HepG2 (cell line): ENCODE results near the gene ZCCHC10. TPM values are rescaled to one million over a fixed set of nuclear protein-coding genes. Genes with fewer than 3 reads are reported as not detected.

Experiments used
- ARID4A ChIP-seq: sonication (generic); formaldehyde crosslinking; IDR thresholded peaks from 2 replicates; pipeline ENCODE4 v1.5.0; 2020; ENCODE audit warnings: mild to moderate bottlenecking, missing genetic modification reagents, borderline replicate concordance
- KDM6A ChIP-seq: IDR thresholded peaks from 2 replicates; pipeline ENCODE4 v1.6.1; 2016; ENCODE audit warnings: low read depth
- MXD1 ChIP-seq: sonication (generic); formaldehyde crosslinking; IDR thresholded peaks from 2 replicates; pipeline ENCODE4 v1.4.0; 2020; ENCODE audit warnings: mild to moderate bottlenecking, missing genetic modification reagents
- SALL1 ChIP-seq: sonication (generic); formaldehyde crosslinking; IDR thresholded peaks from 2 replicates; pipeline ENCODE4 v1.8.0; 2022; ENCODE audit warnings: mild to moderate bottlenecking, missing genetic modification reagents
- SP4 ChIP-seq: sonication (generic); formaldehyde crosslinking; IDR thresholded peaks from 2 replicates; pipeline ENCODE4 v1.8.1; 2023; ENCODE audit warnings: mild to moderate bottlenecking, missing genetic modification reagents
- ZBTB2 ChIP-seq: sonication (generic); formaldehyde crosslinking; IDR thresholded peaks from 2 replicates; pipeline ENCODE4 v1.8.0; 2022; ENCODE audit warnings: low read depth, missing genetic modification reagents
- ZBTB43 ChIP-seq: sonication (generic); formaldehyde crosslinking; conservative IDR thresholded peaks from 2 replicates; pipeline ENCODE4 v1.4.0; 2020; ENCODE audit warnings: missing genetic modification reagents
- ZHX2 ChIP-seq, 2 experiments: sonication (generic) in 1 of 2; formaldehyde crosslinking in 1 of 2; IDR thresholded peaks; 2 replicates each; pipeline versions ENCODE4 v1.6.1 to v1.9.0; 2014 to 2022; ENCODE audit warnings: antibody characterized with exemption in 1 of 2, borderline replicate concordance in 1 of 2, inconsistent platforms in 1 of 2, low read depth in 1 of 2, missing genetic modification reagents in 1 of 2
- ZNF446 ChIP-seq: sonication (generic); formaldehyde crosslinking; IDR thresholded peaks from 2 replicates; pipeline ENCODE4 v1.5.0; 2020; ENCODE audit warnings: mild to moderate bottlenecking, missing genetic modification reagents
- ZNF597 ChIP-seq: sonication (generic); formaldehyde crosslinking; IDR thresholded peaks from 2 replicates; pipeline ENCODE4 v1.5.0; 2020; ENCODE audit warnings: missing genetic modification reagents
- ZNF777 ChIP-seq: sonication (generic); formaldehyde crosslinking; IDR thresholded peaks from 2 replicates; pipeline ENCODE4 v1.4.0; 2020; ENCODE audit warnings: missing genetic modification reagents
- polyA plus RNA-seq, 8 experiments: library from polyadenylated mRNA; depleted of rRNA in 3 of 8; stranded (reverse) in 7 of 8; unstranded in 1 of 8; fragments of >200 nt; fragmentation: Illumina TruSeq in 4 of 8; extraction: Trizol in 4 of 8; gene quantifications; 2 replicates each; pipeline versions ENCODE4 v1.2.1 to v1.2.3, GENCODE V29; 2011 to 2016; ENCODE audit warnings: low read depth in 4 of 8, missing spikeins in 1 of 8, mixed read lengths in 1 of 8; ENCODE audit not compliant: insufficient read depth in 1 of 8
- total RNA-seq, 5 experiments: library from RNA; depleted of rRNA; stranded (reverse); fragments of >200 nt; fragmentation: Illumina TruSeq; extraction: Trizol; gene quantifications; 2 replicates each; pipeline ENCODE4 v1.2.3, GENCODE V29; 2016; ENCODE audit warnings: low read depth in 1 of 5

The ZCCHC10 gene
- total and polyA plus RNA-seq, 2 of the 13 experiments (the other 11 are each of a cell fraction or from before 2014, with no cell fraction given) = 40.7 to 48.2 TPM

- TF ChIP-seq ZBTB2 (CRISPR knock-in tag) = 0 out of 2 replicates have a peak, but pooled peaks have one; percentile 48
- TF ChIP-seq ZNF597 = no peak
- TF ChIP-seq ZHX2 (IDR thresholded peaks at IDR 0.05; ENCODE audit: low read depth) = 0 out of 2 replicates have a peak, but pooled peaks have one; percentile 30
- no peak for TF ChIP-seq ZHX2 (CRISPR knock-in tag; IDR thresholded peaks at IDR 0.05; ENCODE audit: borderline replicate concordance)
- no peak for TF ChIP-seq ZNF446
- peak; percentile 62; the same call in 1 of the 2 replicates for TF ChIP-seq ARID4A (CRISPR knock-in tag)
- TF ChIP-seq ZNF777 (CRISPR knock-in tag) = peak; percentile 41; the same call in 1 of the 2 replicates
- peak; percentile 68 for TF ChIP-seq SALL1 (CRISPR knock-in tag)
- TF ChIP-seq ZBTB43 = 0 out of 2 replicates have a peak, but pooled peaks have one; percentile 30
- TF ChIP-seq KDM6A (CRISPR knock-in tag) = no peak
- peak; percentile 74; the same call in 1 of the 2 replicates for TF ChIP-seq MXD1 (CRISPR knock-in tag)
- TF ChIP-seq SP4 (CRISPR knock-in tag) = peak; percentile 43; the same call in 1 of the 2 replicates
Observed at GRCh38 chr5:133025804-133026663, at the start of gene ZCCHC10 (continued).
